ENCODE data around the gene EXOSC9. TPM values are rescaled to one million over a fixed set of nuclear protein-coding genes. Genes with fewer than 3 reads are reported as not detected.

Gene EXOSC9
- total RNA-seq, 3 donors from 2014 or later (not counting 1 experiment from before 2014, with no cell fraction given), result 45.7 to 57.4 (median 51.2) TPM

GRCh38 chr4:121863799-121864198, 62.7 kb downstream of the EXOSC9 start:
- intact Hi-C loops (cut with micrococcal nuclease), result no loop called here
- no peak for ATAC-seq
- no peak overlapping the region for H3K27ac Mint-ChIP-seq
- Histone ChIP-seq H3K4me1 (ENCODE audit: control insufficient read depth, insufficient read depth, low read length) (no peaks in the 10 kb centered on the region), H3K27me3 (ENCODE audit: control insufficient read depth, insufficient read depth, low read length) (no peaks in the 10 kb centered on the region), H3K27ac (ENCODE audit: low read length) (no peak overlapping the region), H3K36me3 (ENCODE audit: control insufficient read depth, insufficient read depth, low read length) (peaks cover 9% of the 10 kb centered on the region), H3K4me3 (ENCODE audit: low read length) (no peak overlapping the region), H3K9me3 (ENCODE audit: control insufficient read depth, insufficient read depth, low read length) (no peaks in the 10 kb centered on the region)
- H3K27me3 Mint-ChIP-seq (ENCODE audit: low read depth in 2 of 2), result no peaks in the 10 kb centered on the region
- TF ChIP-seq CTCF (IDR thresholded peaks at IDR 0.05), result no peak
- H3K4me3 Mint-ChIP-seq, result no peak overlapping the region
- H3K4me1 Mint-ChIP-seq, result peaks cover 2 to 3% of the 10 kb centered on the region in 2 donors
- no peak for DNase-seq
- peaks cover 9% of the 10 kb centered on the region for H3K36me3 Mint-ChIP-seq
- WGBS (ENCODE audit: insufficient coverage), result 94% methylated on average over 7 of the region's 7 CpGs
- H3K9me3 Mint-ChIP-seq, result no peaks in the 10 kb centered on the region

Other genes starting within 250 kb of the EXOSC9 start
- gene ANXA5, start 104.3 kb upstream of the EXOSC9 start, total RNA-seq, result 10 to 100 TPM; 24.9 to 74.4 (median 33.1) TPM
- not detected for gene SMIM43, start 36.2 kb upstream of the EXOSC9 start, total RNA-seq
- gene CCNA2, start 22.6 kb downstream of the EXOSC9 start, total RNA-seq, result 1 to 10 TPM in 1 of 3 donors, under 1 TPM in 2; 0.50 to 1.6 (median 0.99) TPM
- gene BBS7, start 69.2 kb downstream of the EXOSC9 start, total RNA-seq, result 1 to 10 TPM; 3.6 to 7.5 (median 4.9) TPM
- under 1 TPM; 0.34 to 0.88 (median 0.49) TPM for gene TRPC3, start 150.7 kb downstream of the EXOSC9 start, total RNA-seq